ENCODE measurements around the gene ADGRF4. TPM values are rescaled to one million over a fixed set of nuclear protein-coding genes. Genes with fewer than 3 reads are reported as not detected.
A peak's percentile ranks its signal among the peaks of the same experiment; 100 is the strongest.

Gene ADGRF4, protein sequence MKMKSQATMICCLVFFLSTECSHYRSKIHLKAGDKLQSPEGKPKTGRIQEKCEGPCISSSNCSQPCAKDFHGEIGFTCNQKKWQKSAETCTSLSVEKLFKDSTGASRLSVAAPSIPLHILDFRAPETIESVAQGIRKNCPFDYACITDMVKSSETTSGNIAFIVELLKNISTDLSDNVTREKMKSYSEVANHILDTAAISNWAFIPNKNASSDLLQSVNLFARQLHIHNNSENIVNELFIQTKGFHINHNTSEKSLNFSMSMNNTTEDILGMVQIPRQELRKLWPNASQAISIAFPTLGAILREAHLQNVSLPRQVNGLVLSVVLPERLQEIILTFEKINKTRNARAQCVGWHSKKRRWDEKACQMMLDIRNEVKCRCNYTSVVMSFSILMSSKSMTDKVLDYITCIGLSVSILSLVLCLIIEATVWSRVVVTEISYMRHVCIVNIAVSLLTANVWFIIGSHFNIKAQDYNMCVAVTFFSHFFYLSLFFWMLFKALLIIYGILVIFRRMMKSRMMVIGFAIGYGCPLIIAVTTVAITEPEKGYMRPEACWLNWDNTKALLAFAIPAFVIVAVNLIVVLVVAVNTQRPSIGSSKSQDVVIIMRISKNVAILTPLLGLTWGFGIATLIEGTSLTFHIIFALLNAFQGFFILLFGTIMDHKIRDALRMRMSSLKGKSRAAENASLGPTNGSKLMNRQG
- not detected for total RNA-seq

DNA sequence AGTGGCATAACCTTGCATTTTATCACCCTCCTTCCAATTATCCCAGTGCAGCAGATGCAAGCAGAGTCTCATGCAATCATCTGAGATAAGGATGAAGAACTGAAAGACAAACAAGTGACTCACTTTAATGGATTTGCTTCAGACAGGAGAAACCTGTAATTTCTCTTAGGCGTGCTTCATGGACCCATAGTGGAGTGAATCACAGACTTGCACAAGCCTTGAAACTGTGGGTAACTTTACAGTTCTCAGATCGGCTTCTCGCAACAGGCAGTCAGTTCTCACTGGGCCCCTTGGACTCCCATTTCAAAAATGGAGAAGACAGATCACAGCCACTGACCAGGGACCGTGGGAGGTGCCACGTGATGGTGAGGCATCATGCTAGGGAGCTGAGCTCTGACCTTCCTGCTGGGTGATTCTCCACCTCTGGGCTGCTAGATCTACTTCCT, at the start of gene ADGRF4:
Gene ADGRF4 (plus strand): TSS at position 239 of the 446 bp plus-strand sequence. CDS start 8,666 bp downstream, outside the sequence.
- no peak for DNase-seq
- H3K9me3 Mint-ChIP-seq = no peaks in the 10 kb centered on the region

DNA sequence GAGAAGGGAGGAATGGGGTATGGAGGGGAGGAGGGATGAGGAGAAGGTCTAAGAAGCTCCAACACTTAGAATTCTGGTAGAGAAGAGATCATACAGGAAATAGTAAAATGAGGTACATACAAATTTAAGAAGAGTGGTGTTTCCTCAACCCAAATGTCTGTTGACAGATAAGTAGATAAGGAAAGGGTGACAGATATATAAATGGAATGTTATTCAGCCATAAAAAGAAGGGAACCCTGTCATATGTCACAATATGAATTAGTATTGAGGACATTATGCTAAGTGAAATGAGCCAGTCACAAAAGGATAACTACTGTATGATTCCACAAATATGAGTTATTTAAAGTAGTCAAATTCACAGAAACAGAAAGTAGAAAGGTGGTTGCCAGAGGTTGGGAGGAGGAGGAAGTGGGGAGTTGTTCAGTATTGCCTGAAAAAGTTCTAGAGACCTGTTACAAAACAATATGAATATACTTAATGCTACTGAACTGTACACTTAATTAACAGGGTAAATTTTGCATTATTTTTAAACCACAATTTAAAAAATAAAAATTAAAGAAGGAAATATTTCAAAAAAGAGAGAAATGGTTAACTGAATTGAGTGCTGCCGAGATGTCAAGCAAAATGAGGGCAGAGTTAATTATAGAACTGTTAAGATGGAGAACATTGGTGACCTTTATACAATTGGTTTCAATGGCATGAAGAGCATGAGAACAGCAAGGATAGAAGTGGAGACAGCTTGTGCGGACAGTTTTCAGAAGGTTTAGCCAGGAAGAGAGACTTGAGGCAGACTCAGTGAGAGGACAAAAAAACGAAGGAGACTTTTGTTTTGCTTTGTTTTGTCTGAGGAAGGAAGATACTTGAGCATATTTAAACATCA, 47.6 kb upstream of the ADGRF4 start:
- no peaks in the 10 kb centered on the region for H3K27me3 Mint-ChIP-seq

More for the DNA sequence above, at the start of gene ADGRF4:
- Mint-ChIP-seq H3K27ac (no peak within 1 kb of the TSS), H3K4me3 (no peak within 1 kb of the TSS), H3K4me1 (peaks cover 12% of the 10 kb centered on the region), H3K36me3 (ENCODE audit: low read depth) (no peaks in the 10 kb centered on the region), H3K27me3 (peaks cover 5% of the 10 kb centered on the region)
- POLR2A ChIA-PET = no interaction called here
- CTCF ChIA-PET = no interaction called here

DNA sequence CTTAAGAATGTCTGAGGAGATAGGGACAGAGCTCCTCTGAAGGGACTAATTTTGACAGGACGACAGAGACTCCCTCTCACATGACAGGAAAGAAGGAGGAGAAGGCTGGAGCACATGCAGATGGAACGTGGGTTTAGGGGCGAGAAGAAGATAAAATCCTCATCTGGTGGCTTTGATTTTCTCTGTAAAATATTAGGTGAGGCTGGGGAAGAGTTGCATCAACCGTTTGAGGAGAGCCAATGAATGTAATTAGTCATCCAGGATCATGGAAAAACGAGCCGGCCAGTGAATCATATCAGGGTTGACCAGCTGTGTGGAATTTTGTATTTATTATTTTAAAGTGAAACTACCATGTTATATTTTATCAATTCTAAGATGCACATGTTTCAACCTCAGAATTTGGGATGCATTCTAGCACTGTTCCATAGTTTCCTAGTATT, 46.9 kb upstream of the ADGRF4 start:
- Mint-ChIP-seq H3K27me3 (no peaks in the 10 kb centered on the region), H3K36me3 (ENCODE audit: low read depth) (no peaks in the 10 kb centered on the region), H3K4me3 (no peak overlapping the region), H3K4me1 (peaks cover 11% of the 10 kb centered on the region), H3K9me3 (no peaks in the 10 kb centered on the region), H3K27ac (no peak overlapping the region)
- ChIA-PET CTCF (no interaction called here), POLR2A (no interaction called here)
- DNase-seq = no peak

More for the DNA sequence above, 47.6 kb upstream of the ADGRF4 start:
- Mint-ChIP-seq H3K4me1 (peaks cover 3% of the 10 kb centered on the region), H3K27ac (no peak overlapping the region), H3K36me3 (ENCODE audit: low read depth) (no peaks in the 10 kb centered on the region), H3K4me3 (no peak overlapping the region), H3K9me3 (no peaks in the 10 kb centered on the region)
- no peak for DNase-seq
- POLR2A ChIA-PET = no interaction called here
- CTCF ChIA-PET = no interaction called here

DNA sequence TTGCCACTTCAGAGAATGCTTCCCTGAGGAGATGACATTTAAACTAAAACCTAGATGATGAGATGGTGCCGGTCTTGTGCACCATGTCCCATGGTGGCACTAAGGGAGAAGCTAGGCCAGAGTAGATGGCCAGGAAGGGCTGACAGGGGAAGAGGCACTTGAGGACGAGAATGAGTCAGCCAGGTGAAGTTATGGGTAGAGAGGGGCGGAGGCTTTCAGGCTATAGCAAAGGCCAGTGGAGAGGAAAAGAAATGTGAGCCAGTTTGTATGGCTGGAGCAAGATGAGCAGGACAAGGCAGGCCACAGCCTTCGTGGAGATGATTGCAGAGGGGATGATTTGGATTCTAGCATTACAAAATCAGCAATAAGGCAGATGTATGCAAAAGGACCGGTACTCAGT, 44.7 kb upstream of the ADGRF4 start:
- peaks cover 11% of the 10 kb centered on the region for H3K4me1 Mint-ChIP-seq
- H3K27me3 Mint-ChIP-seq = no peaks in the 10 kb centered on the region
- no peaks in the 10 kb centered on the region for H3K9me3 Mint-ChIP-seq
- no peak overlapping the region for H3K27ac Mint-ChIP-seq
- H3K4me3 Mint-ChIP-seq = no peak overlapping the region
- DNase-seq = no peak
- POLR2A ChIA-PET = no interaction called here
- H3K36me3 Mint-ChIP-seq (ENCODE audit: low read depth) = no peaks in the 10 kb centered on the region
- CTCF ChIA-PET = interaction anchor here (1.9 kb wide), 1 partner anchor 23 kb away, joined by 5 read pairs; no protein-coding TSS in a partner anchor

DNA sequence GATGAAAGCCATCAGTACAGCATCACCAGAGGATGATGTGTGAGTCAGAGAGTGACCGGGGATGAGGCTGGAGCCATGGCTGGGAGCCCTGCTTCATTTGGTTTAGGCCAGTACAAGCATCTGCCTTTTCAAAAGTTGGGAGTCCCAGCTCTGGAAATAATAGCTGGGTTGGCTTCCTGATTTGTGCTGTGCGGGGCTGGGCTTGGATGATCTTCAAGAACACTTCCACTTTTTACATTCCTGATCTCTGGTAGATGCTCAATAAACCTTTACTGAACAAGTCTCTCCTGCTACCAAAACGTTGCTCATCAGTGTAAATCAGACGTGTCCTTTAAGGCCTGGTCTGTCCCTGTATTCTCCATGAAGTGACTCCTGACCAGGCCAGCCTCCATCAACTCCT, 44.1 kb upstream of the ADGRF4 start:
- H3K9me3 Mint-ChIP-seq = no peaks in the 10 kb centered on the region

DNA sequence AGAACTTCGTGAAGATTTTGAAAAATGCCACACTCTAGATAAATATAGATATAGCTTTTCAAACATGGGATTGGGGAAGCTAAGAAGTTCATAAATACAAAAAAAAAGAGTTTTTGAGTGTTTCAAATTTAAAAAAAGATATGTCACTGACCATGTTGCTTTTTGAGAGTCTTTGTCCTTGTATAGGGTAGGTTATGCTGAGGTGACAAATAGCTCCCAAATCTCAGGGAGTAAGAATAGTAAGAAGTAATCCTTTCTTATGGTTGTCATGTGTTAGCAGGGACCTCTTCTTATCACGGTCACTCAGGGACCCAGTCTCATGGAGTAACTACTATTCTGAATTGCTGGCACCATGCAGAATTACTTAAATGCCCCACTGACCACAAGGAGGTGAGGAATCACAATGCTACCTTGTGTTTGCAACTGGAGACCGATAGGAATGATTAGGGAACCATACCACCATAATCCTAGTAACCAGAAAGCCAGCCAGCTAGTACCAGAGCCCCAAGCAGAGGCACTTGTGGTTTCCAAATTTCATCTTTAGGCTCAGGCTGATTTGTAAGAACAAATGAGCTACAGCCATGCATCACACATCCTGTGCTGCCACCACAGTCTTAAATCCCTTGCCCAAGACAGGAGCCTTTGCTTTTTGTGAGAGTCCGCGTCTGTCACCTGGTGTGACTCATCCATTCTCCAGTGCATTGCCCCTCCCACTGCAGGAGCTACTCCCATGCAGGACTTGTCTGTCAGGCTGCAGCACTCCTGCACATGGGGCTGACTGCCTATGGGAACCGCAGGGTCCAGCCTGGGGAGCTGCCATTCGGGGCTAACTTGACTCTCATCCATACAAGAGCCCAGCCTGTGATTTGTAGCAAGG, 42.4 kb upstream of the ADGRF4 start:
- Mint-ChIP-seq H3K27me3 (peaks cover 6% of the 10 kb centered on the region), H3K4me3 (no peak overlapping the region), H3K9me3 (no peaks in the 10 kb centered on the region), H3K4me1 (peaks cover 11% of the 10 kb centered on the region), H3K27ac (no peak overlapping the region), H3K36me3 (ENCODE audit: low read depth) (no peaks in the 10 kb centered on the region)
- DNase-seq = peak; percentile 51
- POLR2A ChIA-PET = no interaction called here
- CTCF ChIA-PET = no interaction called here

More for the DNA sequence above, 44.1 kb upstream of the ADGRF4 start:
- POLR2A ChIA-PET = no interaction called here
- DNase-seq = no peak
- Mint-ChIP-seq H3K4me1 (peaks cover 11% of the 10 kb centered on the region), H3K27me3 (no peaks in the 10 kb centered on the region), H3K27ac (peak overlapping the region; percentile 9), H3K36me3 (ENCODE audit: low read depth) (no peaks in the 10 kb centered on the region), H3K4me3 (no peak overlapping the region)
- CTCF ChIA-PET = interaction anchor here (1.9 kb wide), 1 partner anchor 23 kb away, joined by 5 read pairs; no protein-coding TSS in a partner anchor

DNA sequence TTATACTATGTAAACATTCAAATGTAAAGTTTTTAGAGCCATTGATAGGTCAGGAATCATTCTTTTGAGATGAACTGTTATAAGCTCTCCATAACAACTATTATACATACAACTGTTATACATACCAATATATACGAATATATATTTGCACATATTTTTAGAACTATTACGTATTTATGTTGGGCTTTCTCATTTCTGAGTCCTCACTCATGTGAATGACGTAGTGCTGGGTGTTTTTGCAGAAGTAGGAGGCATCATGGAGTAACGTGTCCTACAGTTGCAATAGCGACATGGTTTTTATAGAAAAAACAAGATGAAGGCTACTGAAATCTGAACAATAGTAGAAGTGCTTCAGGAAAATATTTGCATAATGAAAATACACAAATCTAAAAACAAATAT, 36.4 kb upstream of the ADGRF4 start:
- H3K4me3 Mint-ChIP-seq = no peak overlapping the region
- ChIA-PET POLR2A (no interaction called here), CTCF (interaction anchor here (0.8 kb wide), 1 partner anchor 33 kb away, joined by 3 read pairs; no protein-coding TSS in a partner anchor)
- no peaks in the 10 kb centered on the region for H3K9me3 Mint-ChIP-seq
- no peaks in the 10 kb centered on the region for H3K4me1 Mint-ChIP-seq
- H3K36me3 Mint-ChIP-seq (ENCODE audit: low read depth) = no peaks in the 10 kb centered on the region
- peaks cover 21% of the 10 kb centered on the region for H3K27me3 Mint-ChIP-seq
- H3K27ac Mint-ChIP-seq = no peak overlapping the region
- DNase-seq = no peak

DNA sequence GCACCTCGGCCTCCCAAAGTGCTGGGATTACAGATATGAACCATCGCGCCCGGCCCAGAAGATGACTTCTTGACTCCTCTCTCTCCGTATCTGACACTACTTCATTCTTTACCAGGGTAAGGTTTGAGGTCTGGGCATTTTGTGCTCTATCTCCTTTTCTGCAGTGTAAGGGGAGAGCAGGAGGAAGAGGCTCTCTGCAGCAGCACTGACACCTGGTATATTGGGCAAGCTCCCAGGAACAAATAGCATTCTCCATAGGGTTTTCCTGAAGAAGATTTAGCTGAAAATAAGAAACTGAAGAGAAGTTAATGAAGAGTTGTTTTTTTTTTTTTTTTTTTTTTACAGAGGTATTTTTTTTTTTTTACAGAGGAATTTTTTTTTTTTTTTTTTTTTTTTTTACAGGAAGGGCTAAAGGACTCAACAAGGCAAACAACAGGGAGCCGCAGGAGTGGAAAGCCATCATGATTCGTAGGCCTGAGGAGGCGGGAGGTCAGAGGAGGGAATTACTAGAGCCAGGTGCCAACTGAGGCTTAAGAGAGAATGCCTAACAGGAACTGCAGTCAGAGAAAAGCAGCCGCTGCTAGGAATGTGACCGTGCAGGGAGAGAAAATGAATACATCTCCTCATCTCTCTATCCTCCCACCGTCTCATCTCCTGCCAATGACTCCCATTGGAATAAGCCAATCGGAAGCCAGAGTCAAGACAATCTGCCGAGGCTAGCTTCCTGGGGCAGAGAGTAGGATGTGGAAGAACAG, 34.7 kb upstream of the ADGRF4 start:
- no peaks in the 10 kb centered on the region for H3K36me3 Mint-ChIP-seq (ENCODE audit: low read depth)
- H3K27ac Mint-ChIP-seq = no peak overlapping the region
- peaks cover 21% of the 10 kb centered on the region for H3K27me3 Mint-ChIP-seq
- H3K4me1 Mint-ChIP-seq = no peaks in the 10 kb centered on the region
- CTCF ChIA-PET = interaction anchor here (0.7 kb wide), 1 partner anchor 742 kb away, joined by 6 read pairs; the partner anchor contains the start of gene ADGRF5
- H3K4me3 Mint-ChIP-seq = no peak overlapping the region
- DNase-seq = no peak
- no peaks in the 10 kb centered on the region for H3K9me3 Mint-ChIP-seq
- POLR2A ChIA-PET = no interaction called here

DNA sequence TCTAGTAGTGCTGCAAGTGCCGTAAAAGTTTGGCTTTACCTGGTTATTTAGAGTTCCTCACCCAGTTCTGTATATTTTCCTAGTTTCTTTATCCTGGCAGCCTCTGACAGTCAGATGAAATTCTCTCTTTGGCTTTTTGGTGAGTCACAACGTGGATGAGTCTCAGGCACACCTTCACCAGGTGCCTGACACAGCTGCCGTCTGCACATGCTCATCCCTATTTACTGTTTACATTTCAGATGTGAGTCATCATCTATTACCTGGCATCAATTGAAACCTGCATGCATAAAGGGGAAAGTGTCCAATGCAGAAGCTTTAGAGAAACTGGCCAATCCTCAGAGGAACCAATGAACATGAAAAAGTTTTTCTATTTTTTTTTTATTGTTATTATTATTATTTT, 33.3 kb upstream of the ADGRF4 start:
- no peak for DNase-seq
- Mint-ChIP-seq H3K4me1 (no peaks in the 10 kb centered on the region), H3K27me3 (peaks cover 32% of the 10 kb centered on the region), H3K36me3 (ENCODE audit: low read depth) (no peaks in the 10 kb centered on the region), H3K27ac (no peak overlapping the region), H3K4me3 (no peak overlapping the region), H3K9me3 (no peaks in the 10 kb centered on the region)
- ChIA-PET CTCF (no interaction called here), POLR2A (no interaction called here)

DNA sequence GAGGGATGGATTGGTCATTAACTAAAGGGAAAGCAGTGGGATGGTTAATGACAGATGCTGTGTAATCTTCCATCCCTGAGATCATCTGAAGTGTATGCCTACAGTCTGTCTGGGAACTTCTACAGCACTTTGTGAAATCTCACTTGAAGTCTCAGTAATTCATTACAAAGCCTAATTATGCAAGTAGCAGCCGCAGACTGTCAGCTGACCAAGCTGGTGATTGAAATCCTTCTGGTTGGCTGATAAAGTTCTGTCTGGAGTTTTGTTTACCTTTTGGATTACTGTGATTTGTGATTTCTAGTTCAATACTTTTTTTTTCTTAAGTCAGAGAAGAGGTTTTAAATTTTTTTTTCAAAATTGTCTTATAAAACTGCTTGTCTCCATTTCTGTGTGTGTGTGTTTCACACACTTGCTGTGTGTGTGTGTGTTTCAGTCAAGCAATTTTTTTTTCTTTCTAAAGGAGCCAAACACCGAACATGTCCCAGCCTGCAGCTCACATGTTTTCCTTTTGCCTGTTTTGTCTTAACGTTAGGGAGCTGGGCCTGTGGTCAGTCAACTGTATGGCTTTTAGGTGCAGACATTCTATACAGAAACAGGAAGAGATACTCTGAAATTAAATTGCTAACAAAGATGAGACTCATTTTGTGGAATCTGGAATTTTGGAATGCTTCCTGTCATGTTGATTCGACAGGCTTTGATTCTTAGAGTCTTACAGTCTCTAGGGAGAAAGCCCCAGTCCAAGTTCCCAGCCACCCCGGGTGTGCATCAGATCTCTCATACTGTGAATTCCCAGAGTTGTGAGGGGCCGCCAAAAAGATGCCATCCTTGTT, 28.5 kb upstream of the ADGRF4 start:
- H3K36me3 Mint-ChIP-seq (ENCODE audit: low read depth) = no peaks in the 10 kb centered on the region
- no peak for DNase-seq
- no peak overlapping the region for H3K27ac Mint-ChIP-seq
- no peak overlapping the region for H3K4me3 Mint-ChIP-seq
- CTCF ChIA-PET = no interaction called here
- H3K4me1 Mint-ChIP-seq = no peaks in the 10 kb centered on the region
- H3K27me3 Mint-ChIP-seq = peaks cover 23% of the 10 kb centered on the region
- POLR2A ChIA-PET = no interaction called here
- no peaks in the 10 kb centered on the region for H3K9me3 Mint-ChIP-seq

DNA sequence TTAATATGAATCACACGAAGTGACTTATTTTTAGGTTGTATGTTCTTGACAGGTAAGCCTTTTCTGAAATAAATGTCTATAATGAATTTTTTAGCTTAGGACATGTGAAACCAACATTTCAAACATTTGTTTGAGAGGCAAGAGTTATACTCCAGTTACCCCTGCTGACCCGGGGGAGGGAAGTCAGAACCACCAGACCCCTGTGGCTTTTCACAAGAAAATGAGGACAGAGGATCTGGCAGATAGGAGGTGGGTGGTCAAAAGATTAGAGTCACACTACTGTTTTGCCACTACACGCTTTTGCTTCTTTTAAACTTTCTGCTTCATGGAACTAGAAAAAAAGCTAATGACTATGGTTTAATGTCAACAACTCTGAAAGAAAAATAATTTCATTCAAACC, 27.5 kb upstream of the ADGRF4 start:
- H3K4me3 Mint-ChIP-seq = no peak overlapping the region
- H3K27ac Mint-ChIP-seq = no peak overlapping the region
- H3K27me3 Mint-ChIP-seq = peaks cover 26% of the 10 kb centered on the region
- H3K4me1 Mint-ChIP-seq = no peaks in the 10 kb centered on the region
- no peaks in the 10 kb centered on the region for H3K9me3 Mint-ChIP-seq
- no peaks in the 10 kb centered on the region for H3K36me3 Mint-ChIP-seq (ENCODE audit: low read depth)
- CTCF ChIA-PET = no interaction called here
- DNase-seq = no peak
- POLR2A ChIA-PET = no interaction called here
